Upper lobe of right lung (tissue), 1 donor: ENCODE data around the gene CPA2. TPM values are rescaled to one million over a fixed set of nuclear protein-coding genes. Genes with fewer than 3 reads are reported as not detected.

ENCODE experiments used
- ATAC-seq: fragments of 200-7000 bp; cut with Tn5 transposase; one replicate; pipeline ENCODE4 v1.9.1; 2020; ENCODE audit warnings: mild to moderate bottlenecking, moderate library complexity
- DNase-seq: peaks from one replicate; pipeline ENCODE4 v3.0.0-alpha.2; 2020
- H3K27ac ChIP-seq: fragments of 200-600 bp; one replicate; pipeline ENCODE4 v1.8.0; 2022
- H3K27me3 ChIP-seq: fragments of 200-600 bp; one replicate; pipeline ENCODE4 v1.8.0; 2022; ENCODE audit warnings: mild to moderate bottlenecking
- H3K36me3 ChIP-seq: fragments of 200-600 bp; one replicate; pipeline ENCODE4 v1.8.0; 2022
- H3K4me1 ChIP-seq: fragments of 200-600 bp; one replicate; pipeline ENCODE4 v1.8.0; 2022
- H3K4me3 ChIP-seq: fragments of 200-600 bp; one replicate; pipeline ENCODE4 v1.8.0; 2022; ENCODE audit warnings: mild to moderate bottlenecking
- H3K9me3 ChIP-seq: fragments of 200-600 bp; one replicate; pipeline ENCODE4 v1.8.0; 2022
- intact Hi-C: fragments of 100-400 bp; cut with DNase I; formaldehyde crosslinking; loops from one replicate; pipeline ENCODE4 v1.11.0; 2022
- long read RNA-seq: library from polyadenylated mRNA; unstranded; transcript quantifications from one replicate; pipeline ENCODE4 v2.0.0, GENCODE V29; 2021
- total RNA-seq: library from RNA; stranded (reverse); fragmentation: NEBNext Ultra II Directional; extraction: Animal tissue kit (Norgen Biotek cat#: 25700); gene quantifications from one replicate; pipeline ENCODE4 v1.2.1, GENCODE V29; 2021
- TF ChIP-seq, protein P1 (sequence below): fragments of 200-600 bp; IDR thresholded peaks from one replicate; pipeline ENCODE4 v1.8.0; 2022; ENCODE audit warnings: antibody characterized with exemption
- donor health status: DM: no; HTN: yes; CAD: no; lungs with severe emphysema.

CPA2 gene
- total RNA-seq, result not detected
- long read RNA-seq, result 0 reads

DNA sequence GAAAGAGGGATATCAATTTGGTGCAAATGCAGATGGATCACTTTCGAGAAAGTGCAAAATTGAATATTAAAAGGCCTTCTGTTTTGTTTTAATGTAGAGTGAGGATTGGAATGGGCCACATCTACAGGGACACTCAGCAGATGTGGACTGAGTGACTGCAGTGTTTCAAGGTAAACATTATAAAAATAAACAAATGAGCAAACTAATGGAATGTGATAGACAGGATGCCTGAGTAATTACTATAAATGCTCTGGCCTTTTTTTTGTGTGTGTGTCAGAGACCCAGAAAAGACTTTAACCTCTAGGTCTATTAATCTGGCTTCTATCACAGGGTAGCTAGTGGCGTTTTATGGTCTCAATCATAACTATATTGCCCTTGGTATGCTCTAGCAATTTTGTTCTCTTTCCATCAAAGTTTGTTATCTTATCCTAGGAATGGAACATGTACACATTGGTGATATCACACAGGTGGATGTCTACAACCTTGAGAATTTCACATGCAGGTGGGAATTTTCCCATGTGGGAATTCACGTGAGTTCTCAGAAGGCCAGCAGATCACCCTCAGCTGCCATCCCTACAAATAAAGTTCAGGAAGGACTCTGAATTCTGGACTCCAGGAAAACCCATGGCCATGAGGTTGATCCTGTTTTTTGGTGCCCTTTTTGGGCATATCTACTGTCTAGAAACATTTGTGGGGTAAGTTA lies at the start of gene CPA2:
CPA2 (plus strand) TSS at position 606 of the 703 bp plus-strand sequence; CDS start at position 625, 19 bp downstream.
- DNase-seq, result no peak
- Histone ChIP-seq H3K4me3 (no peak within 1 kb of the TSS), H3K9me3 (no peaks in the 10 kb centered on the region), H3K36me3 (no peaks in the 10 kb centered on the region), H3K27ac (no peak within 1 kb of the TSS), H3K4me1 (no peaks in the 10 kb centered on the region), H3K27me3 (no peaks in the 10 kb centered on the region)
- no peak for ATAC-seq
- TF ChIP-seq, protein P1, sequence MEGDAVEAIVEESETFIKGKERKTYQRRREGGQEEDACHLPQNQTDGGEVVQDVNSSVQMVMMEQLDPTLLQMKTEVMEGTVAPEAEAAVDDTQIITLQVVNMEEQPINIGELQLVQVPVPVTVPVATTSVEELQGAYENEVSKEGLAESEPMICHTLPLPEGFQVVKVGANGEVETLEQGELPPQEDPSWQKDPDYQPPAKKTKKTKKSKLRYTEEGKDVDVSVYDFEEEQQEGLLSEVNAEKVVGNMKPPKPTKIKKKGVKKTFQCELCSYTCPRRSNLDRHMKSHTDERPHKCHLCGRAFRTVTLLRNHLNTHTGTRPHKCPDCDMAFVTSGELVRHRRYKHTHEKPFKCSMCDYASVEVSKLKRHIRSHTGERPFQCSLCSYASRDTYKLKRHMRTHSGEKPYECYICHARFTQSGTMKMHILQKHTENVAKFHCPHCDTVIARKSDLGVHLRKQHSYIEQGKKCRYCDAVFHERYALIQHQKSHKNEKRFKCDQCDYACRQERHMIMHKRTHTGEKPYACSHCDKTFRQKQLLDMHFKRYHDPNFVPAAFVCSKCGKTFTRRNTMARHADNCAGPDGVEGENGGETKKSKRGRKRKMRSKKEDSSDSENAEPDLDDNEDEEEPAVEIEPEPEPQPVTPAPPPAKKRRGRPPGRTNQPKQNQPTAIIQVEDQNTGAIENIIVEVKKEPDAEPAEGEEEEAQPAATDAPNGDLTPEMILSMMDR, result no peak
- intact Hi-C loops, result no loop called here

- no peaks in the 10 kb centered on the region for H3K4me1 ChIP-seq
These were observed 47.6 kb upstream of the CPA2 start for GRCh38 chr7:130218806-130219620.

GRCh38 chr7:130219871-130220270 lies 46.8 kb upstream of the CPA2 start:
- H3K4me3 ChIP-seq, result no peak overlapping the region
- intact Hi-C loops, result no loop called here
- DNase-seq, result no peak
- H3K36me3 ChIP-seq, result no peaks in the 10 kb centered on the region
- TF ChIP-seq, protein P1, result no peak
- no peaks in the 10 kb centered on the region for H3K4me1 ChIP-seq
- H3K9me3 ChIP-seq, result no peaks in the 10 kb centered on the region
- no peak for ATAC-seq
- H3K27me3 ChIP-seq, result no peaks in the 10 kb centered on the region
- H3K27ac ChIP-seq, result no peak overlapping the region

More at GRCh38 chr7:130218806-130219620, 47.6 kb upstream of the CPA2 start:
- Histone ChIP-seq H3K27me3 (no peaks in the 10 kb centered on the region), H3K36me3 (no peaks in the 10 kb centered on the region), H3K27ac (no peak overlapping the region), H3K4me3 (no peak overlapping the region), H3K9me3 (no peaks in the 10 kb centered on the region)
- DNase-seq (no peak), ATAC-seq (no peak)
- intact Hi-C loops, result no loop called here
- TF ChIP-seq, protein P1, result no peak

DNA sequence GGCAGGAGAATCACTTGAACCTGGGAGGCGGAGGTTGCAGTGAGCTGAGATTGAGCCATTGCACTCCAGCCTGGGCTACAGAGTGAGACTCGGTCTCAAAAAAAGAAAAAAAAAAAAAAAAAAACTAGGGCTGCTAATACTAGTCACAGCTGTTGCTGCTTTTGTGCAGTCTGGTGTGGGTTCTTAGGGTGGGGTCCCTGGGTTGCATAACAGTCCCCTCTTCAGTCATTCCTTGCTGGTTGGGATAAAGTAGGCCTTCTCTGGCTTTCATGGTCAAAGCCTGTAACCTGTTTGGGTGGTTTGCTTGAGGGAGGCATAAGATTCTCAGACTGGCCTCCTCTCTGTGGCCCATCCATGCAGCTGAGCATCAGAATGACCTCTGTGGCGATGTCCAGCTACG lies 44.9 kb upstream of the CPA2 start:
- Histone ChIP-seq H3K9me3 (no peaks in the 10 kb centered on the region), H3K36me3 (no peaks in the 10 kb centered on the region), H3K4me1 (no peaks in the 10 kb centered on the region), H3K27ac (no peak overlapping the region), H3K27me3 (no peaks in the 10 kb centered on the region), H3K4me3 (no peak overlapping the region)
- TF ChIP-seq, protein P1, result no peak
- DNase-seq, result no peak
- intact Hi-C loops, result no loop called here
- ATAC-seq, result no peak

- H3K36me3 ChIP-seq, result no peaks in the 10 kb centered on the region
- H3K4me3 ChIP-seq, result no peak overlapping the region
- no peaks in the 10 kb centered on the region for H3K9me3 ChIP-seq
- DNase-seq, result no peak
- no peak for ATAC-seq
- no peaks in the 10 kb centered on the region for H3K27me3 ChIP-seq
- no peaks in the 10 kb centered on the region for H3K4me1 ChIP-seq
- intact Hi-C loops, result no loop called here
- TF ChIP-seq, protein P1, result no peak
- H3K27ac ChIP-seq, result no peak overlapping the region
These were observed 43.0 kb upstream of the CPA2 start for GRCh38 chr7:130223646-130224045.
